ENCODE measurements around the gene ZNF408.

ZNF408 gene

GRCh38 chr11:46726206-46726862 is 25.5 kb downstream of the ZNF408 start:
- DNase-seq (ENCODE audit: low spot score), result no peak

DNA sequence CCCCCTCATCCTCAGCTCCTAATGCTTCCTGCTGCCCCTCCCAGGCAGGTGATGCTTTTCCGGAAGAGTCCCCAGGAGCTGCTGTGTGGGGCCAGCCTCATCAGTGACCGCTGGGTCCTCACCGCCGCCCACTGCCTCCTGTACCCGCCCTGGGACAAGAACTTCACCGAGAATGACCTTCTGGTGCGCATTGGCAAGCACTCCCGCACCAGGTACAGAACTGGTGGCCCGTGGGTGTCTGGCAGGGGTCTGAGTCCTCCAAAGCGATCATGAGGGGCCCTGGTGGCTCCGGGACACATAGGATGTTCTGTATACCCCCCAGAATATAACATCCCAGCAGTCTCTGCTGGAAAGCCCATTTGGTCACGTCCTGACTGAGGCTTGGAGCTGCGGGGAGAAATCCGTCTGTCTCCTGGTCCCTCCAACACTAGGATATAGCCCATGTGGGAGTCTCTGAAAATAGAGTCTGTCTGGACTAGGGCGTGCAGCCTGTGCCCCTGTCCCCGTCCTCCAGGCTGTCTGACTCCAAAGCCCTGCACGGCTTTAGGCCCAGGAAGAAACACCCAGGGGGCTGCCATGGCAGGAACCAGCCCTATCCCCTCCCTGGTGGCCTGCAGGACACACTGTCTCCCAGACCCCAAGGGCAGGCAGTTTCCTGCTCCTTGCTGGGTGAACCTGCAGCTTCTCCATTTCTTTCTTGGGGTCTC is 27.3 kb downstream of the ZNF408 start:
- no peak for DNase-seq (ENCODE audit: low spot score)

DNA sequence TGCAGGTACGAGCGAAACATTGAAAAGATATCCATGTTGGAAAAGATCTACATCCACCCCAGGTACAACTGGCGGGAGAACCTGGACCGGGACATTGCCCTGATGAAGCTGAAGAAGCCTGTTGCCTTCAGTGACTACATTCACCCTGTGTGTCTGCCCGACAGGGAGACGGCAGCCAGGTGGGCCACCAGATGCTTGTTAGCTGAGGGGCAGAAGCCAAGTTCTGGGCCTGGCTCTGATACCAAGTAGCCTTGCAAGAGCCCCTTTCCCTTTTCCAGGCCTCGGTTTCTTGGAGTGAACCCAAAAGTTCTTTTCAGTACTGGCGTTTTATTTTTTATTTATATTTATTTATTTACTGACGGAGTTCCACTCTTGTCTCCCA is 27.8 kb downstream of the ZNF408 start:
- no peak for DNase-seq (ENCODE audit: low spot score)

GRCh38 chr11:46729110-46730027 is 28.5 kb downstream of the ZNF408 start:
- DNase-seq (ENCODE audit: low spot score), result no peak

DNA sequence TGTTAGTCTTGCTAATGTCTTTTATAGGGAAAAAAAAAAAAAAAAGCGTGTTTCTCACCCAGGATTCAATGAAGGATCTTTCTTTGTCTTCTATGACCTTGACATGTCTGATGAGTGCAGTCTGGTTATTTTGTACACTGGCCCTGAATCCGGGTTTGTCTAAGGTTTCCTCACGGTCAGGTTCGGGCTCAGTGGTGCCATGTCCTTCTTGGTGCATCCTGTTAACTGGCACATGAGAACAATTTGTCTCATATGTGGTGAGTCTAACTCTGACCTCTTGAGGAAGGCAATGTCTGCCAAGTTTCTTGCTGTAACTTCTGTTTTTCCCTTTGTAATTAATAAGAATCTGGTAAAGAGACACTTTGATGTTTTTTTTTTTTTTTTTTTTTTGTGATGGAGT is 30.7 kb downstream of the ZNF408 start:
- no peak for DNase-seq (ENCODE audit: low spot score)

DNA sequence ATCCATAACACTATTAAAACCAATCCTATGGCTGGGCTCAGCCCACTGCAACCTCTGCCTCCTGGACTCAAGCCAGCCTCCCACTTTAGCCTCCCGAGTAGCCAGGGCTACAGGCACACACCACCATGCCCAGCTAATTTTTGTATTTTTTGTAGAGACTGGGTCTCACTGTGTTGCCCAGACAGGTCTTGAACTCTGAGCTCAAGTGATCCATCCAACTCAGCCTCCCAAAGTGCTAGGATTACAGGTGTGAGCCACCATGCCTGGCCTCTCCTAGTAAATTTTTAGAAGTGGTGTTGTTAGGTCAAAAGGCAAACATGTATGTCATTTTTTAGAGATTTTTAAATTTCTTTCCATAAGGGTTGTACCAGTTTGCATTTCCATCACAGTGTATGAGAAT is 32.4 kb downstream of the ZNF408 start:
- no peak for DNase-seq (ENCODE audit: low spot score)

DNA sequence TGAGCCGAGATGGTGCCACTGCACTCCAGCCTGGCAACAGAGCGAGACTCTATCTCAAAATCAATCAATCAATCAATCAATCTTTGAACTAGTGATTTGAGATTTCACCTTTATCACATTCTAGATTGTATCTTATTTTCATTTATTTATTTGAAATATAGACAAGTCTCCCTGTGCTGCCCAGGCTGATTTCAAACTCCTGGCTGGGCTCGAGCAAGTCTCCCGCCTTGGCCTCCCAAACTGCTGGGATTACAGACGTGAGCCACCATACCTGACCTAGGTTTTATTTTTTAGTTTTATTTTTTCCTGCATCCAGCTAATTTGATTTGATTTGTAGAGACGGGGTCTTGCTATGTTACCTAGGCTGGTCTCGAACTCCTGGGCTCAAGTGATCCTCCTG is 35.3 kb downstream of the ZNF408 start:
- DNase-seq (ENCODE audit: low spot score), result no peak

DNA sequence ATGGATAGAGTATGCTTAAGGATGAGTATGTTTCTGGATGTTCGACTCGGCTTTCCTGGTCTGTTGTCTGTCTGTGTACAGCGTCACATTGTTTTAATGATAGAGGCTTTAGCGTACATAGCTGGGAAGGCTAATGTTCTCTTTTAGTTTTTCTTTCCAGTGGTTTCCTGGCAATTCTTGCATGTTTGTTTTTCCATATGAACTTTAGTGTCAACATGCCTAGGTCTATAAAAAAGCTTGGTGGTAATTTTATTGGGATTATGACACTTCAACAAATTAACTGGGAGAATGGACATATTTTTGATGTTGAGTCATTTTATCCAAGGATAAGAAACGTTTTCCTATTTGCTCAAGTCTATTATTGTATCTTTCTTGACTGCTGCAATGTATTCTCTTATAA is 35.8 kb downstream of the ZNF408 start:
- no peak for DNase-seq (ENCODE audit: low spot score)

GRCh38 chr11:46737699-46738098 is 36.9 kb downstream of the ZNF408 start:
- DNase-seq (ENCODE audit: low spot score), result no peak

DNA sequence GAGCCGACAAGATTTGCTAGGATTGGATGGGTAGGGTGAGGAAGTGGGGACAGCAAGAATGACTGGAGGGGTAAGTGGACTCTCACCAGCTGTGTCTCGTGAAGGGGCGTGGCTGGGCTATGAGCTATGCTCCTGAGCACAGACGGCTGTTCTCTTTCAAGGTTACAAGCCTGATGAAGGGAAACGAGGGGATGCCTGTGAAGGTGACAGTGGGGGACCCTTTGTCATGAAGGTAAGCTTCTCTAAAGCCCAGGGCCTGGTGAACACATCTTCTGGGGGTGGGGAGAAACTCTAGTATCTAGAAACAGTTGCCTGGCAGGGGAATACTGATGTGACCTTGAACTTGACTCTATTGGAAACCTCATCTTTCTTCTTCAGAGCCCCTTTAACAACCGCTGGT is 38.1 kb downstream of the ZNF408 start:
- DNase-seq (ENCODE audit: low spot score), result no peak

DNA sequence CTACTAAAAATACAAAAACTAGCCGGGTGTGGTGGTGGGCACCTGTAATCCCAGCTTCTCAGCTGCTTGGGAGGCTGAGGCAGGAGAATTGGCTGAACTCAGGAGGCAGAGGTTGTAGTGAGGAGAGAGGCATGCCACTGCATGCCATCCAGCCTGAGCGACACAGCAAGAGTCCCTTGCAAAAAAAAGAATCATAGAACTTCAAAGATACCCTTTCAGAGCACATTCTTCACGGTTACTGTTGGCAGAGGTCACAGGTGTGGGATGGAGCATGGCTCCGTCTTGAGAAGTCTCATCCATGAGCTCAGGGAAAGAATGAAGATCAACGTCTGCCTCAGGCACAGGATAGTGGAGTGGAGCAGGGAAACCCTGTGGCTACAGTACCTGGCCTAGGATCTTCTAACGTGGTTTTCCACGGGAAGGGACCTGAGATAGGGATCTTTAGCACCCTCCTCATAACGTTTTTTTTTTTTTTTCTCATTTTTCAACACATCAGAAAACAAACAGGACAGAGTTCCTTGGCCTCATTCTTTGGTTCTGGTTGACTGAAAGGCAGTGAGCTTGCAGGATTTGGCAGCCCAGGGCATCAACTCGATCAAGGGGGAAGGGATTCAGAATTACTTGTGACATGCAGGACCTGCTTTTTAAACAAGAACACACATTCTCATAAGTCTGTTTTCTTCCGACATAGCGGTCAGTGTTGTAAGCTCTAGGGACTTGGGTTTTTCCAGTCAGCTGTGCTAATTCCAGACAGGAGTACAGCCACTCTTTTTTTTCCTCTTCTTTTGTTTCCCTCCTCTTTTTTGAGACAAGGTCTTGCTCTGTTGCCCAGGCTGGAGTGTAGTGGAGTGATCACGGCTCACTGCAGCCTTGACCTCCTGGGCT is 41.0 kb downstream of the ZNF408 start:
- DNase-seq (ENCODE audit: low spot score), result no peak

GRCh38 chr11:46743043-46743442 is 42.2 kb downstream of the ZNF408 start:
- no peak for DNase-seq (ENCODE audit: low spot score)

DNA sequence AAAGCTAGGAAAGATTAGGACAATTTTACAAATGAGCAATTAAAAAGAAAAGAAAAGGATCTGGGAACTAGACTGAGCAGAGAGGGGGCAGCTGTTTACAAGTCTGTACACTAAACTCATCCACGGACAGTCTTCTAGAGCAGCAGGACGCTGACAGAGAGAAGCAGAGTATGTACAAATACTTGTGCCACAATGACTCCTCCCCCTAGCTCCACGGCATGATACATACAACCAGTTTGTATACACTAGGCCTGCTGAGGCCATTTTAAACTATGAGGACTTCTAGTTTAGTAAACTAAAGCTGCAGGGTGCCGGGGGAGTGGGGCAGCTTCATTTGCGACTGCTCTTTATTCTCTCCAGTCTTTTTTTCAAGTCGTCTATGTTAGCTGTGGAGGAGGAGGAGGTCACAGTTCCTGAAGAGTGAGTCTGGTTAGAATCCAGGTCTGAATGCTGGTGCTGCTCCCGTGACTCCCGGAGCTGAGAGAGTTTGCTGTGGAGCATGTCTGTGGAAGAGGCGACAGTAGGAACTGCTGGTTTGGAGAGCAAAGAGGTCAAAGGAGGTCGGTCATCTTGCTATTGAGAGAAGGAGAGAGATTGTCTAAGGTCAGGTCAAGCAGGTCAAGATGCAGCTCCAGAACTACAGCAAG is 43.0 kb downstream of the ZNF408 start:
- DNase-seq (ENCODE audit: low spot score), result no peak

GRCh38 chr11:46745328-46745727 is 44.5 kb downstream of the ZNF408 start:
- DNase-seq (ENCODE audit: low spot score), result no peak

GRCh38 chr11:46745995-46746394 is 45.2 kb downstream of the ZNF408 start:
- DNase-seq (ENCODE audit: low spot score), result no peak

DNA sequence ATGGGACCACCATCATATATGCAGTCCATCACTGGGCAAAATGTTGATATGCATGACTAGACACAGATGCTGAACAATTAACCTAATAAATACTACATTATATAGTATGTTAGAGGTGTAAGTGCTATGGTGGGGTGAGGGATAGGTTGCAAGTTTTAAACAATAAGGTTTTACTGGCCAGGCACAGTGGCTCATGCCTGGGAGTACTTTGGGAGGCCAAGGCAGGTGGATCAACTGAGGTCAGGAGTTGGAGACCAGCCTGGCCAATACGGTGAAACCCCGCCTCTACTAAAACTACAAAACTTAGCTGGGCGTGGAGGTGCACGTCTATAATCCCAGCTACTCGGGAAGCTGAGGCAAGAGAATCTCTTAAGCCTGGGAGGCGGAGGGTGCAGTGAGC is 46.3 kb downstream of the ZNF408 start:
- no peak for DNase-seq (ENCODE audit: low spot score)

Small RNAs within 50 kb of the gene (small RNA-seq; reads per million reads assigned to genes)
- 0 to 0.04 reads per million in 2 experiments for gene MIR5582
